ENCODE results near the gene CA5B. TPM values are rescaled to one million over a fixed set of nuclear protein-coding genes. Genes with fewer than 3 reads are reported as not detected.

Gene CA5B
- polyA plus RNA-seq, 2 of the 4 experiments (the other 2 are of a cell fraction), result 5.2 to 12.5 TPM

- DNase-seq (ENCODE audit: low read depth in 1 of 2, low spot score in 1 of 2) (no peak), FAIRE-seq (no peak), ATAC-seq (no peak)
- Histone ChIP-seq H3K4me1 (no peaks in the 10 kb centered on the region), H3K4me3 (no peak overlapping the region), H3K9me3 (no peaks in the 10 kb centered on the region), H3K27ac (no peak overlapping the region), H3K4me2 (no peak overlapping the region)
- WGBS (ENCODE audit: missing lambda C conversion rate), result 78% methylated on average over 4 of the region's 4 CpGs
- CTCF ChIA-PET, result interaction anchor here (1.3 to 1.7 kb wide), 2 partner anchors 12 to 57 kb away, joined by 4 to 5 read pairs; no protein-coding TSS in a partner anchor
- POLR2A ChIA-PET, result no interaction called here
- TF ChIP-seq HOXB5 (CRISPR knock-in tag; IDR thresholded peaks at IDR 0.05) (no peak), SMC3 (IDR thresholded peaks at IDR 0.05) (no peak), ZSCAN20 (CRISPR knock-in tag; IDR thresholded peaks at IDR 0.05) (no peak), RAD21 (conservative IDR thresholded peaks at IDR 0.05 in 1 of 2, IDR thresholded peaks at IDR 0.05 in 1 of 2) (no peak), KDM1A (IDR thresholded peaks at IDR 0.05; ENCODE audit: low read depth) (no peak), RNF2 (IDR thresholded peaks at IDR 0.05; ENCODE audit: borderline replicate concordance, low read depth) (no peak)
Measured at GRCh38 chrX:15816886-15817285, 78.8 kb downstream of the CA5B start.

DNA sequence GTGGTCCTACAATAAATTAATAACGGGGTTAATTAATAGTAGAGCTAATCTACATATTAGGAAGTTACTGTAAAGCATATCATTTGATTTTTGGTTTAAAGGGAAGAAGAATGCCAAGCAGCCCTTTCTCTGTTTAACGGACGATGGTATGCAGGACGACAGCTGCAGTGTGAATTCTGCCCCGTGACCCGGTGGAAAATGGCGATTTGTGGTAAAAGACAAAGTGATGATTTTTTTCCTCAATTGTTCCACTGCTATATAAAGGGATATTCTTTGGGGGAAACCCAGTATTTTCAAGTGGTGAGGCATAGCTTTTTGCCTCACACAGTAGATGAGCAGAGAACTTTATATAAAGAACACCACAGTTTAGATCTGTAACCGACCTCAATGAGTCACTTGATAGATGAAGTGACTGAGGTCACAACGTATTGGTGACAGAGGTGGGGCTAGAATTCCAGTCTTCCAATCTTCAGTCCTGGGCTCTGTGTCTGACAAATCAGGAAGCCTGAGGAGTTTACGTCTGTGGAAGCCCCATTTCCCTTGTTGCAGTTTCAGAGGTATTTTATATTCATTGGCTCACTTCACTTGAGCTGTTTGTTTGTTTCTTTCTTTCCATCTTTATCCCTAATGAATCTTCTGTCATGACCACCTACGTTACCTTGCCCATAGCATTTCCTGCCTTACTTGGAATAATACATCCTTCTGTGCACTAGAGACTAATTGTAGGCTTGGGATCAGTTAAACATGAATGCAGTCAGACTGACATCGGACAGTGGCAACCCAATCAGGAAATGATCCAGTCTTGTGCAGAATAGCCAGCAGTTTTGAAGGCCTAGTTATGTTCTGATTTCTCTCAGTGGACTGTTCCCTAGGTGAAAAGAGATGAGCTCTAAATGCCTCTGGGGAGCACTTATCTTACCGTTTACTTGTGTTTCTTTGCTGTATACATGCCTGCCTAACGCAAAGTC, 82.3 kb downstream of the CA5B start:
- H3K4me1 ChIP-seq, result no peaks in the 10 kb centered on the region
- FAIRE-seq (no peak), DNase-seq (ENCODE audit: low read depth in 1 of 2, low spot score in 1 of 2) (no peak), ATAC-seq (no peak)
- no peak overlapping the region for H3K27ac ChIP-seq
- H3K4me2 ChIP-seq, result no peak overlapping the region
- ChIA-PET CTCF (no interaction called here), POLR2A (interaction anchor here (0.6 kb wide), 1 partner anchor 91 kb away, joined by 3 read pairs; no protein-coding TSS in a partner anchor)
- 84% methylated on average over 14 of the region's 14 CpGs for WGBS (ENCODE audit: missing lambda C conversion rate)
- no peak overlapping the region for H3K4me3 ChIP-seq
- TF ChIP-seq RCOR1 (IDR thresholded peaks at IDR 0.05; ENCODE audit: low read depth, low read length) (no peak), NPAS2 (CRISPR knock-in tag; IDR thresholded peaks at IDR 0.05; ENCODE audit: borderline replicate concordance) (no peak), HDAC2 (IDR thresholded peaks at IDR 0.05) (no peak), CEBPB (IDR thresholded peaks at IDR 0.05) (no peak)
- TF ChIP-seq, protein P1, sequence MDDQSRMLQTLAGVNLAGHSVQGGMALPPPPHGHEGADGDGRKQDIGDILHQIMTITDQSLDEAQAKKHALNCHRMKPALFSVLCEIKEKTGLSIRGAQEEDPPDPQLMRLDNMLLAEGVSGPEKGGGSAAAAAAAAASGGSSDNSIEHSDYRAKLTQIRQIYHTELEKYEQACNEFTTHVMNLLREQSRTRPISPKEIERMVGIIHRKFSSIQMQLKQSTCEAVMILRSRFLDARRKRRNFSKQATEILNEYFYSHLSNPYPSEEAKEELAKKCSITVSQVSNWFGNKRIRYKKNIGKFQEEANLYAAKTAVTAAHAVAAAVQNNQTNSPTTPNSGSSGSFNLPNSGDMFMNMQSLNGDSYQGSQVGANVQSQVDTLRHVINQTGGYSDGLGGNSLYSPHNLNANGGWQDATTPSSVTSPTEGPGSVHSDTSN (IDR thresholded peaks at IDR 0.05), result no peak
- TF ChIP-seq, protein P2, sequence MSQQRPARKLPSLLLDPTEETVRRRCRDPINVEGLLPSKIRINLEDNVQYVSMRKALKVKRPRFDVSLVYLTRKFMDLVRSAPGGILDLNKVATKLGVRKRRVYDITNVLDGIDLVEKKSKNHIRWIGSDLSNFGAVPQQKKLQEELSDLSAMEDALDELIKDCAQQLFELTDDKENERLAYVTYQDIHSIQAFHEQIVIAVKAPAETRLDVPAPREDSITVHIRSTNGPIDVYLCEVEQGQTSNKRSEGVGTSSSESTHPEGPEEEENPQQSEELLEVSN (IDR thresholded peaks at IDR 0.05; ENCODE audit: borderline replicate concordance, low read depth), result no peak
- H3K9me3 ChIP-seq, result no peaks in the 10 kb centered on the region

DNA sequence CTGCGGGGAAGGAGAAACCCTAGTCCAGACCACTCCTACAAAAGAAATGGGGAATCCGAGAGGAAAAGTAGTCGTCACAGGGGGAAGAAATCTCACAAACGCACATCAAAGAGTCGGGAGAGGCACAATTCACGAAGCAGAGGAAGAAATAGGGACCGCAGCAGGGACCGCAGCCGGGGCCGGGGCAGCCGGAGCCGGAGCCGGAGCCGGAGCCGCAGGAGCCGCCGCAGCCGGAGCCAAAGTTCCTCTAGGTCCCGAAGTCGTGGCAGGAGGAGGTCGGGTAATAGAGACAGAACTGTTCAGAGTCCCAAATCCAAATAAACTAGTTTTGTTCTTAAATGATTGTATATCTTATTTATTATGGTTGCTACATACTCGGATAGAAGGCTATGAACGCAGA, 84.9 kb downstream of the CA5B start:
- ATAC-seq (no peak), FAIRE-seq (no peak), DNase-seq (ENCODE audit: low read depth in 1 of 2, low spot score in 1 of 2) (no peak)
- Histone ChIP-seq H3K27ac (no peak overlapping the region), H3K4me1 (no peaks in the 10 kb centered on the region), H3K4me2 (no peak overlapping the region), H3K4me3 (no peak overlapping the region), H3K9me3 (no peaks in the 10 kb centered on the region)
- WGBS (ENCODE audit: missing lambda C conversion rate), result 94% methylated on average over 23 of the region's 23 CpGs
- ChIA-PET POLR2A (no interaction called here), CTCF (no interaction called here)
- TF ChIP-seq HEYL (CRISPR knock-in tag; IDR thresholded peaks at IDR 0.05) (no peak), FOSL2 (IDR thresholded peaks at IDR 0.05) (no peak), FOSL2 (CRISPR knock-in tag; IDR thresholded peaks at IDR 0.05) (no peak), HOXB13 (CRISPR knock-in tag; IDR thresholded peaks at IDR 0.05; ENCODE audit: low read depth) (no peak), CBX8 (IDR thresholded peaks at IDR 0.05) (no peak), BHLHE40 (IDR thresholded peaks at IDR 0.05; ENCODE audit: low read depth, low read length) (no peak)

DNA sequence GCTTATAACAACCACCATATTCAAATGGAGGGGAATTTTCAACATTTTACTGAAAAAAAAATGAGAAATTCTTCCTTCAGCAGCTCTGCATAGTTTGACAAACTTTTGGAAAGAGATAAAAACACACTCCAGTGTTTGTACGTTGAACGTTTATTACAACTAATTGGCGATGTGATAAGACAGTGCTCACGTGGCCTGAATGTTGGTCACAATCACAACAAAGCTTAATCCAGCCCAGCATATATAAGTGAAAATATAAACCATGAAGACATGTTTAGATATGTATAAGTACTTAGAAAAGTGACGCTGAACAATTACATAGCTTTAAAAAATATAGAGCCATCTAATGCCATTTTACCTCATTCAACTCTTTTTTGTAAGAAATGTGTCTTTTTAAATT, 87.9 kb downstream of the CA5B start:
- Histone ChIP-seq H3K9me3 (no peaks in the 10 kb centered on the region), H3K4me2 (no peak overlapping the region), H3K27ac (no peak overlapping the region), H3K4me1 (no peaks in the 10 kb centered on the region), H3K4me3 (no peak overlapping the region)
- TF ChIP-seq RCOR1 (IDR thresholded peaks at IDR 0.05; ENCODE audit: low read depth, low read length), result no peak
- TF ChIP-seq RFX5 (IDR thresholded peaks at IDR 0.05), result no peak
- TF ChIP-seq CBX2 (IDR thresholded peaks at IDR 0.05; ENCODE audit: borderline replicate concordance, low read depth), result no peak
- TF ChIP-seq RAD21 (conservative IDR thresholded peaks at IDR 0.05 in 1 of 2, IDR thresholded peaks at IDR 0.05 in 1 of 2), result no peak
- TF ChIP-seq FOSB (CRISPR knock-in tag; IDR thresholded peaks at IDR 0.05), result no peak
- TF ChIP-seq ESRRA (IDR thresholded peaks at IDR 0.05; ENCODE audit: borderline replicate concordance, low read length), result no peak
- no peak for TF ChIP-seq POLR2A (IDR thresholded peaks at IDR 0.05; ENCODE audit: low read length)
- TF ChIP-seq SREBF2 (IDR thresholded peaks at IDR 0.05), result no peak
- TF ChIP-seq HOXB13 (CRISPR knock-in tag; IDR thresholded peaks at IDR 0.05; ENCODE audit: low read depth), result no peak
- no peak for TF ChIP-seq ZSCAN20 (CRISPR knock-in tag; IDR thresholded peaks at IDR 0.05)
- no peak for TF ChIP-seq KDM5A (IDR thresholded peaks at IDR 0.05)
- TF ChIP-seq POLR2AphosphoS2 (conservative IDR thresholded peaks at IDR 0.05; ENCODE audit: low read length), result no peak
- TF ChIP-seq, protein P3, sequence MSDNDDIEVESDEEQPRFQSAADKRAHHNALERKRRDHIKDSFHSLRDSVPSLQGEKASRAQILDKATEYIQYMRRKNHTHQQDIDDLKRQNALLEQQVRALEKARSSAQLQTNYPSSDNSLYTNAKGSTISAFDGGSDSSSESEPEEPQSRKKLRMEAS (IDR thresholded peaks at IDR 0.05), result no peak
- ATAC-seq, result no peak
- CTCF ChIA-PET, result no interaction called here
- 87% methylated on average over 5 of the region's 5 CpGs for WGBS (ENCODE audit: missing lambda C conversion rate)
- POLR2A ChIA-PET, result no interaction called here
- FAIRE-seq, result no peak
- DNase-seq (ENCODE audit: low read depth in 1 of 2, low spot score in 1 of 2), result no peak

All from A549 (cell line).